ENCODE results near the gene NFKBIB. TPM values are rescaled to one million over a fixed set of nuclear protein-coding genes. Genes with fewer than 3 reads are reported as not detected.

Gene NFKBIB
- total RNA-seq, 1 experiment from 2014 or later = 29.8 TPM

DNA sequence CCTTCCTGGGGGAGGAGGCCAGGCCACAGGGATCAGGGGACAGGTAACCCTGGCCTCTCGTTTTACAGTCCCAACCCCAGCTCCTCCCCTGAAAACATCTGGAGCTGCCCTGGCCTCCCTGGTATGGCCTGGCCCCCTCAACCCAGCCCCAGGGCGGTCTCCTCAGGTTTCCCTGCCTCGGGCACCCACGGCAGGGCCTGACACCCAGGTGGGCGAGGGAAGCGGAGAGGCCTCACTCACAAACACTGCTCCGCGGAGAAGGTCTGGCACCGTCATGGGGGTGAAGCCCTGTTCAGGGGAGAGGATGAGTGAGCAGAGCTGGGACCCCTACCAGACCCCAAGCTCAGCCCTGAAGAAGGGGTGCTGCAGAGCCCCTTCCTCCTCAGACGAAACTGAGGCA, 18.8 kb downstream of the NFKBIB start:
- H3K36me3 ChIP-seq = peaks cover 3% of the 10 kb centered on the region; the same call in 1 of the 2 replicates
- H3K27me3 ChIP-seq (replicated peaks) = no peaks in the 10 kb centered on the region
- H3K4me1 ChIP-seq (replicated peaks) = no peaks in the 10 kb centered on the region
- H3K4me3 ChIP-seq = no peak overlapping the region
- no peak overlapping the region for H3K27ac ChIP-seq
- no peak for DNase-seq (ENCODE audit: low read depth in 1 of 2, low spot score in 2 of 2)
- no peaks in the 10 kb centered on the region for H3K9me3 ChIP-seq (replicated peaks)

DNA sequence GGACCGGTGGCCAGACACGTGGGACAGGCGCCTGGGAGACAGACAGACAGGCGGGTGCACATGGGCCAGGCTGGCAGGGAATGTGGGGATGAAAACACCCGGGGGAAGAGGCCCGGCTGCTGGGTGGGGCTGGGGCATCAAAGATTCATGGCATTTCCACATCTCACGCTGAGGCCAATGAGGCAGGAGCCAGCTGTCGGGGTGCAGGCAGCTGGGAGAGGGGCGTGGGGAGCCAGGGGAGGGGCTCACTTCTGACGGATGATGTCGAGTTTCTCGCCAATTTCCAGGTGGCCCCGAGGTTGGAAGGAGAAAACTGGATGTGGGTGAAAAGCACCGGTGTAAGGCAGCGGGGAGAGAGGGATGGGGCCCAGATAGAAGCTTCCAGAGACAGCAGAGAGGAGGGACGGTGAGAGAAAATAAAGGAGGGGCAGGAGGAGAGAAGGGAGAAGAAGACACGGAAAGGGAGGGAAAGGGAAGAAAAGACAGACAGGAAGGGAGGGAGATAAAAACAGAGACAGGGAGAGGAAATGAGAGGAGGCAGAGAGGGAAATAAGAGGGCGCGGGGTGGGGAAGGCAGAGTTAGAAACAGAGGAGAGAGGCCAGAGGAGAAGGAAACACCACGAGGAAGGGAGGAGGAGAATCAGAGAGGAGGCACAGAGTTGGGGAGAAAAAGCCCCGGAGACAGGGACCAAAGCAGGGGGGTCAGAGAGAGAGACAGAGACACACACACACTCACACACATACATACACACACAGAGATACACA, 20.2 kb downstream of the NFKBIB start:
- Histone ChIP-seq H3K9me3 (replicated peaks) (no peaks in the 10 kb centered on the region), H3K4me3 (no peak overlapping the region), H3K27ac (no peak overlapping the region), H3K27me3 (replicated peaks) (no peaks in the 10 kb centered on the region), H3K36me3 (peaks cover 12% of the 10 kb centered on the region), H3K4me1 (replicated peaks) (no peaks in the 10 kb centered on the region)
- no peak for DNase-seq (ENCODE audit: low read depth in 1 of 2, low spot score in 2 of 2)

DNA sequence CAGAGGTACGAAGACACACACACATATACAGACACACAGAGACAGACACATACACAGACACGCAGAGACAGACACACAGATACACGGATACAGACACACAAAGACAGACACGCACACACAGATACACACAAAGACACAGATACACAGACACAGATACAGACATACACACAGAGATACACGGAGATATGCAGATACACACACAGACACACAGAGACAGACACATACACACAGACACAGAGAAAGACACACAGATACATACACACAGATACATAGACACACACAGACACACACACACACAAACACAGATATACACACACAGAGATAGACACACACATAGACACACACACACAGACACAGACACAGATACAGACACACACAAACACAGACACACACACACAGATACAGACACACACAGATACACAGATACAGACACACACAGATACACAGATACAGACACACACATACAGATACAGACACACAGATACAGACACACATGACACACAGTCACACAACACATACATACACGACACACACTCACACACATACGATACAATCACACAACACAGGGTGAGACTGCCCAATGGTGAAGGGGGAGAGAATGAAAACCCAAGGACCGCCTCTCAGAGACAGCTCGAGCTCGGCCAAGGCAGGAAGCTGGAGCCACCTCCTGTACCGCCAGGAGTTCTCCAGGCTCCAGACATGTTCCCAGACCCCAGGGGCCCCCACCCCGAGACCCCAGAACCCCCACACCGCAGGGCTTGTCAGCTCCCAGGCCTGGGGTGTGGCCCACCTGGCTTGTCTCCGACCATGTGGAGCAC, 21.0 kb downstream of the NFKBIB start:
- Histone ChIP-seq H3K36me3 (peaks cover 18% of the 10 kb centered on the region), H3K4me1 (replicated peaks) (no peaks in the 10 kb centered on the region), H3K27me3 (replicated peaks) (no peaks in the 10 kb centered on the region), H3K27ac (no peak overlapping the region), H3K4me3 (no peak overlapping the region), H3K9me3 (replicated peaks) (no peaks in the 10 kb centered on the region)
- DNase-seq (ENCODE audit: low read depth in 1 of 2, low spot score in 2 of 2) = no peak

GRCh38 chr19:38921420-38922274, 21.9 kb downstream of the NFKBIB start:
- Histone ChIP-seq H3K4me1 (replicated peaks) (no peaks in the 10 kb centered on the region), H3K27ac (no peak overlapping the region), H3K27me3 (replicated peaks) (no peaks in the 10 kb centered on the region), H3K36me3 (peaks cover 20% of the 10 kb centered on the region), H3K4me3 (no peak overlapping the region), H3K9me3 (replicated peaks) (no peaks in the 10 kb centered on the region)
- no peak for DNase-seq (ENCODE audit: low read depth in 1 of 2, low spot score in 2 of 2)

- H3K4me3 ChIP-seq = no peak overlapping the region
- H3K27me3 ChIP-seq (replicated peaks) = no peaks in the 10 kb centered on the region
- H3K9me3 ChIP-seq (replicated peaks) = no peaks in the 10 kb centered on the region
- H3K36me3 ChIP-seq = peaks cover 20% of the 10 kb centered on the region
- no peaks in the 10 kb centered on the region for H3K4me1 ChIP-seq (replicated peaks)
- no peak overlapping the region for H3K27ac ChIP-seq
- no peak for DNase-seq (ENCODE audit: low read depth in 1 of 2, low spot score in 2 of 2)
Observed at GRCh38 chr19:38922482-38922881, 22.7 kb downstream of the NFKBIB start.

- Histone ChIP-seq H3K9me3 (replicated peaks) (no peaks in the 10 kb centered on the region), H3K36me3 (peaks cover 20% of the 10 kb centered on the region), H3K27me3 (replicated peaks) (no peaks in the 10 kb centered on the region), H3K27ac (no peak overlapping the region), H3K4me1 (replicated peaks) (no peaks in the 10 kb centered on the region), H3K4me3 (no peak overlapping the region)
- DNase-seq (ENCODE audit: low read depth in 1 of 2, low spot score in 2 of 2) = no peak
Observed at GRCh38 chr19:38924388-38924787, 24.6 kb downstream of the NFKBIB start.

GRCh38 chr19:38928391-38929001, 28.7 kb downstream of the NFKBIB start:
- Histone ChIP-seq H3K36me3 (peaks cover 31% of the 10 kb centered on the region), H3K27me3 (replicated peaks) (no peaks in the 10 kb centered on the region)

GRCh38 chr19:38929929-38930775, 30.4 kb downstream of the NFKBIB start, which contains the start of gene SARS2:
Gene SARS2, minus strand, starts transcription at chr19:38930763. Its CDS starts 27 bp downstream, at chr19:38930736.
- peak; percentile 93 to 99 for DNase-seq (ENCODE audit: low read depth in 1 of 2, low spot score in 2 of 2)
- 0 out of 2 replicates have a peak, but pooled peaks cover 9% of the 10 kb centered on the region for H3K4me1 ChIP-seq (replicated peaks)
- H3K9me3 ChIP-seq (replicated peaks) = 0 out of 2 replicates have a peak, but pooled peaks cover 4% of the 10 kb centered on the region
- H3K4me3 ChIP-seq = peak within 1 kb of the TSS; percentile 58
- H3K27me3 ChIP-seq (replicated peaks) = no peaks in the 10 kb centered on the region
- peak within 1 kb of the TSS; percentile 67 for H3K27ac ChIP-seq
- peaks cover 31% of the 10 kb centered on the region for H3K36me3 ChIP-seq

More at GRCh38 chr19:38928391-38929001, 28.7 kb downstream of the NFKBIB start:
- DNase-seq (ENCODE audit: low read depth in 1 of 2, low spot score in 2 of 2) = no peak
- Histone ChIP-seq H3K9me3 (replicated peaks) (no peaks in the 10 kb centered on the region), H3K4me3 (no peak overlapping the region), H3K27ac (no peak overlapping the region), H3K4me1 (replicated peaks) (0 out of 2 replicates have a peak, but pooled peaks cover 9% of the 10 kb centered on the region)

DNA sequence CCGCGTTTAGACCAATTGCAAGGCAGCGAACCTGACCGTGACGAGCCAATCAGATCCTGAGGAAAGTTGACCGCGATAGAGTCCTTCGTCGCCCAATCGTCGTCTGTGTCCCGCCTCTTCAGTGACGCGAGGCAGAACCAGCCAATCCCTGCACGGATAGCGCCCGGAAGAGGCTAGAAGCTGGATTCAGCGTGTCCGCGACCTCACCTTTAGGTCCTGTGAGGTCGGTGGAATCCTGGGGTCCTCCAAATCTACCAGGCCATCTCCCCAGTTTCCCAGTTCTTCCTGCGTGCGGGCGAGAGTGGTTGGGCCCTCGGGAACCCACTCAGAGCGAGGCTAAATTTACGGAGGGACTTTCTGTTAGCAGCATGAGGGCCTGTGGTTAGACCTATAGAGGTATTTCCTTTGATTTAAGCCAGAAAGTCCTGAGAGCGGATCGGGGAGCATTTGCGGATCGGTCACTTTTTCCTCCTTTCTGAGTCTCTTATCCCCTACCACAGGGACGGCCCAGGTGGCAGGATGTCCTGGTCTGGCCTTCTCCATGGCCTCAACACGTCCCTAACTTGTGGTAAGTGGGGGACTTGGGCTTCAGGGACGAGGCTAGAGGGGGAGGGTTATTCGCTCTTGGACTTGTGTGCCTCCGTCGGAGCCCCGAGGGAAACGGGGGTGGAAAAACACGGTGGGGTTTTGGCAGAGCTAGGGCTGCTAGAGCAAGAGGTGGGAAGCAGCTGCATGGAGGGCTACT, 31.2 kb downstream of the NFKBIB start, which contains the start of gene MRPS12:
Gene MRPS12 (plus strand): TSS at position 169 of the 745 bp plus-strand sequence. CDS start 351 bp downstream, at position 520.
- Histone ChIP-seq H3K9me3 (replicated peaks) (0 out of 2 replicates have a peak, but pooled peaks cover 4% of the 10 kb centered on the region), H3K27me3 (replicated peaks) (no peaks in the 10 kb centered on the region), H3K27ac (peak within 1 kb of the TSS; percentile 67), H3K4me3 (peak within 1 kb of the TSS; percentile 58), H3K36me3 (peaks cover 25% of the 10 kb centered on the region), H3K4me1 (replicated peaks) (0 out of 2 replicates have a peak, but pooled peaks cover 9% of the 10 kb centered on the region)
- peak in 1 of 2 experiments; percentile 99 for DNase-seq (ENCODE audit: low read depth in 1 of 2, low spot score in 2 of 2)

GRCh38 chr19:38931521-38931793, 31.7 kb downstream of the NFKBIB start:
- Histone ChIP-seq H3K27ac (peak overlapping the region; percentile 67; the same call in 1 of the 2 replicates), H3K36me3 (peaks cover 24% of the 10 kb centered on the region), H3K9me3 (replicated peaks) (0 out of 2 replicates have a peak, but pooled peaks cover 4% of the 10 kb centered on the region), H3K4me3 (peak overlapping the region; percentile 58), H3K4me1 (replicated peaks) (0 out of 2 replicates have a peak, but pooled peaks cover 9% of the 10 kb centered on the region), H3K27me3 (replicated peaks) (no peaks in the 10 kb centered on the region)
- DNase-seq (ENCODE audit: low read depth in 1 of 2, low spot score in 2 of 2) = no peak

GRCh38 chr19:38932425-38933179, 32.8 kb downstream of the NFKBIB start:
- H3K4me3 ChIP-seq = no peak overlapping the region
- no peak for DNase-seq (ENCODE audit: low read depth in 1 of 2, low spot score in 2 of 2)
- 0 out of 2 replicates have a peak, but pooled peaks cover 9% of the 10 kb centered on the region for H3K4me1 ChIP-seq (replicated peaks)
- H3K9me3 ChIP-seq (replicated peaks) = 0 out of 2 replicates have a peak, but pooled peaks cover 4% of the 10 kb centered on the region
- no peaks in the 10 kb centered on the region for H3K27me3 ChIP-seq (replicated peaks)
- peaks cover 24% of the 10 kb centered on the region for H3K36me3 ChIP-seq
- H3K27ac ChIP-seq = no peak overlapping the region

Data from SJSA1 (cell line).